ENCODE data around the gene DYNC1H1.
"Not testable (repeated sequence)": the region's sequence is repeated elsewhere in the genome, so short reads cannot be mapped to it uniquely, and the experiment has no call there.

The DYNC1H1 gene

DNA sequence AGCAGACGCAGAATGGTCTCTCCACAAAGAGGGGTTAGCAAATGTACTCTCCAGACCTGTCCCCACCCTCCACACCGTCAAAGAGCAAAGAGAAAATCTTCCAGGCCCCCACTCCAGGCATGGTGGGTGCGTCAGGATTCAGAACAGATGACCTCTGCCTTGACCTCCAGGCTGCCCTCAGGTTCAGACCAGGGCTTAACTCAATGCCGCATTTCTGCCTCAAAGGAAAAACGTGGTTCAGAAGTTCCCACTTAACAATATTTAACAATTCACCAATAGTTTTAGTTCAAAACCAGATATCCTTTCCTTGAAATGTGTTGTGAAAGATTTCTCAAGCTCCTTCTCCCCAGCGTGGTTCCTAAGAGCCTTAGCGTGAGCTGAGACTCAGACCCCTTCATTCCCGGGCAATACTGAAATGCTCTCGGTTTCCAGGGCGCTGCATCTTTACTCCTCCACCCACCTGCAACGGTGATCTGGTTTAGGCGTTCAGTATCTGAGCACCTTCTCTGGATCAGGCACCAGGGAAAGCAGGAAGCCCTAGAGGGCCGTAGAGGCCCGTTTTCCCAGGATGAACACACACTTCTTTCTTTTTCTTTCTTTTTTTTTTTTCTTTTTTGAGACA lies 99.5 kb downstream of the DYNC1H1 start:
- DNase-seq (ENCODE audit: low spot score) = no peak

GRCh38 chr14:102064590-102064989 lies 100.2 kb downstream of the DYNC1H1 start:
- DNase-seq (ENCODE audit: low spot score) = not testable (repeated sequence)

DNA sequence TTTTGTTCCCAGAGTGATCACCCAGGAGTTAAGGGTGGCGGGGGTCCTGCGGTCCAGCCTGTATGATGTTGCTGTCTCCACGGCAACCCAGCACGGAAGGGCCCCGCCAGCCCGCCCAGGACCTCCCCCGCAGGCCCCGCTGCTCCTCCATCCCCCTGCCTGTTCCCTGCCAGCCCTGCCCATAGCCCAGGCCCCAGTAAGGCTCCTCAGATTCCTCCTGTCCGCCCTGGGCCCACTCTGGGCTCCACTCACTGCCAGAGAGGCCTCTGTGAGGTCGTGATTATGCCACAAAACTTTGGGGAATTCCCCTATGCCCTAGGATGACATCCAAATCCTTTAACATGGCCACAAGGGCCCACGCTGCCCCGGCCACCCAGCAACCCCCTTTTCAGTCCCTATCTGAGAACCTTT lies 101.7 kb downstream of the DYNC1H1 start:
- DNase-seq (ENCODE audit: low spot score) = no peak

DNA sequence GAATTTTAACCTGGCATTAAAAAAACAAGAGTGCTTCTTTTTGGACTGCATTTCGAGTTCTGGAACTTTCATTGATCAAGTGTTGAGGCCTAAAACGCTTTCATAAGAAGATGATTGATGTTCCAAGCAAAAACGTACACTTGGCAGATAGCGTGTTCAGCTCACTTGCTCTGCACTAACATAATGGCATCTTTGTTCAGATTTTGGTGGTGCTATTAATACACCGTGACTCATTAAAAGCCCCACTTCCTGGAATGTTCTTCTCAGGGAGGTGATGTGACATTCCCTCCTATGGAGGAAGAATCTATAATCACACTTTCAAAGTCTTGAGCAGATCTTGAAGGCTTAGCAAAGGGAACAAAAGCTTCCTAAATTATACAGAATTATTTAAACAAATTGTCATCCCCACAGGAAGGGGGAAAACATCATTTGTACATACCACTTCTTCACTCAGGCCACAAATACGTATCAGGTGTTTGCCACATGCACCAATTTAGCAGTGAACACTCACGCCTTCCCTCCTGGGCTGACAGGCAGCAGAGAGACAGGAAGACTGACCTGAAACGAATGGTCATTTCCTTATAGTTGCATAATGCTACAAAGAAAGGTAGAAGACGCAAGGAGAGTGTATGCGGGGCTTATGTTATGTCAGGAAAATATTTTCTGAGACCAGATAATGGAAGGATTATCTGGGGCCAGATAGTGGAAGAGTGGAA lies 107.1 kb downstream of the DYNC1H1 start:
- DNase-seq (ENCODE audit: low spot score) = peak; percentile 81

DNA sequence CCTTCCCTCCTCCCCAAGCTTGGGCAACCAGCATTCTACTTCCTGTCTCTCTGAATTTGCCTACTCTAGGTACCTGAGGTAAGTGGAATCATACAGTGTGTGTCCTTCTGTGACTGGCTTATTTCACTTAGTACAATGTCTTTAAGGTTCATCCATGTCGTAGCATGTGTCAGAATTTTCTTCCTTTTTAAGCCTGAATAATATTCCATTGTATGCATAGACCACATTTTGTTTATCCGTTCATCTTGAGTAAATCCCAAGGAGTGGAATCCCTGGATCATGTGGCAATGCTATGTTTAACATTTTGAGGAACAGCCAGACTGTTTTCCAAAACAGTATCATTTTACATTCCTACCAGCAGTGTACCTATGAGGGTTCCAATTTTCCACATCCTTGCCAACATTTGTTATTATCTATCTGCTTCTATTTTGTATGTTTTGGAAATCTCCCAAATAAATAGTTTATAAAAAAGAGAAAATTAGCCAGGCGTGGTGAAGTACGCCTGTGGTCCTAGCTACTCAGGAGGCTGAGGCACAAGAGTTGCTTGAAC lies 110.1 kb downstream of the DYNC1H1 start:
- no peak for DNase-seq (ENCODE audit: low spot score)

- DNase-seq (ENCODE audit: low spot score) = no peak
Measured at GRCh38 chr14:102075155-102075554, 110.8 kb downstream of the DYNC1H1 start.

GRCh38 chr14:102077382-102077709 lies 113.0 kb downstream of the DYNC1H1 start:
- no peak for DNase-seq (ENCODE audit: low spot score)

GRCh38 chr14:102078361-102078791 lies 114.0 kb downstream of the DYNC1H1 start:
- DNase-seq (ENCODE audit: low spot score) = not testable (repeated sequence)

DNA sequence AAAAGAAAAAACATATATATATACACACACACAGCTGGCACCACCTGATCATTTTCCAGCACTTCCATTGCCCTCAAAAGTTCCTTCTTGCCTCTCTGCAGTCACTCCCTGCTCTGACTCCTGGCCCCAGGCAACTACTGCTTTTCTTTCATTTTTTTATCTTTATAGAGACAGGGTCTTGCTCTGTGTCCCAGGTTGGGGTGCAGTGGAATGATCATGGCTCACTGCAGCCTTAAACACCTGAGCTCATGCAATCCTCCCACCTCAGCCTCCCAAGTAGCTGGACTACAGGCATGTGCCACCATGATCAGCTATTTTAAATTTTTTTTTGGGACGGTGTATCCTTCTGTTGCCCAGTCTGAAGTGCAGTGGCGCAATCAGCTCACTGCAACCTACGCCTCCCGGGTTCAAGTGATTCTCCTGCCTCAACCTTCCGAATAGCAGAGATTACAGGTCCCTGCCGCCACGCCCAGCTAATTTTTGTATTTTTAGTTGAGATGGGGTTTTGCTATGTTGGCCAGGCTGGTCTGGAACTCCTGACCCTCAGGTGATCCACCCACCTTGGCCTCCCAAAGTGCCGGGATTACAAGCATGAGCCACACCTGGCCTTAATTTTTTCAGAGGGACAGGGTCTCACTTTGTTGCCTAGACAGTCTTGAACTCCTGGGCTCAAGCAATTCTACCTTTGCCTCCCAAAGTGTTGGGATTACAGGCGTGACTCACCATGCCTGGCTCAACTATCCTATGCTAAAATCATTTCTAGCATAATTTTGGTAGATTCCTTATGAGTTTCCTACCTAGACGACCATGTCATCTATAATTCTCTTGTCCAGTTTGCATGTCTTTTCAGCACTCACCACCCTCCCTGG lies 114.7 kb downstream of the DYNC1H1 start:
- no peak for DNase-seq (ENCODE audit: low spot score)

- DNase-seq (ENCODE audit: low spot score) = no peak
Measured at GRCh38 chr14:102079700-102079979, 115.3 kb downstream of the DYNC1H1 start.

GRCh38 chr14:102080183-102081080 lies 116.1 kb downstream of the DYNC1H1 start:
- DNase-seq (ENCODE audit: low spot score) = no peak

DNA sequence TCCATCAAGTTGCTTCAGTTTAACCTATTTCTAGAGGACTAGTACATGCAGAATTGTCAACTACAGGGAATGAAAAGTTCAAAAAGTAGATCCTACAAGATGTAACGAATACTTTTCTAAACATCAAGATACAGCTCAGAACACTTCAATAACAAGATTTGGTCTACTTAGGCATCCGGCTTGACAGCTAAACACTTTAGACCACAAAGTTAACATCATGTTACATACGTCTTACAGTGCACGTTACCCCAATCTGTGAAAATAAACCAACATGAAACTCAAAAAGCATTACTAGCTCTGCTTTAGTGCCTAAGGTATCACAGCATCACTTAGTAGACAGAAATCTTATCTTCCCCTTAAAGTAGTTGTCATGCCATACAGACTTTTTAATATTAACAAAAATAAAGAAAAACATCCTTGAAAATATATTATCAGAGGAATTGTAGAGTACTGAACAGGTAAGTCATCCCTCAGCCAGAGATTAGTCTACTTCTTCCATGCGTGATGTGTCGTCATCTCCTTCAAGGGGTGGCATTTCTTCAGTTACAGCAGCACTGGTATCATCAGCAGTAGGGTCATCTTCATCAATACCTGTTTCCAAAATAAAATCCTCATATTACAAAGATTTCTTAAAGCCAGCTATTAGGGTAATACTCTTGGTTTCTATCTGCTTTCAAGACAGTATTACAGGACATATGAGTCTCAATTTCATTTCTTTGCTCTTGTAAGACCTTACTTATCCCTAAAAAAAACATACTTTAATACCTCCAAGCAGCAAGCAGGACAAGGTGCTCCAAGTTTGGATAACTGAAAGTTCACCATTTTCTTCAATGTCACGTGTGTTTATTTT lies 117.1 kb downstream of the DYNC1H1 start:
- no peak for DNase-seq (ENCODE audit: low spot score)

GRCh38 chr14:102084522-102084921 lies 120.1 kb downstream of the DYNC1H1 start:
- DNase-seq (ENCODE audit: low spot score) = not testable (repeated sequence)

DNA sequence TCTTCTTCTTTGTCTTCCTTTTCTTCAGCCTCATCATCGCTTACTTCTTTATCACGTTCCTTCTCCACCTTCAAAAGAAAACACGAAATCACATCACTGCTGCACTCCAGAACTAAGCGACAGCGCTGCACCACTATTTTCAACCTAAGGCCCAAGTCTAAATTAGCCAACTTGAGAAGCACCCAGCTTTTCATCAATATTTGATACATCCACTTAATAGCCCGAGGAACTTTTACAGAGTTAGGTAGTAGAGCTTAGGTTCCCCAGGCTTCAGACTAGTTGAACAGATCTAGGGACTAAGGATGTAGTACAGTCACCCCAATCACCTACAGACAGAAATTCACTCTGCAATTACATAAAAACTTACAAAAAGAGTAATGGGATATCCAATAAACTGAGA lies 120.6 kb downstream of the DYNC1H1 start:
- DNase-seq (ENCODE audit: low spot score) = no peak

GRCh38 chr14:102085488-102085887 lies 121.1 kb downstream of the DYNC1H1 start:
- DNase-seq (ENCODE audit: low spot score) = no peak

GRCh38 chr14:102085948-102086708 lies 121.8 kb downstream of the DYNC1H1 start:
- DNase-seq (ENCODE audit: low spot score) = no peak

- DNase-seq (ENCODE audit: low spot score) = no peak
Measured at GRCh38 chr14:102086709-102086971, 122.3 kb downstream of the DYNC1H1 start.

DNA sequence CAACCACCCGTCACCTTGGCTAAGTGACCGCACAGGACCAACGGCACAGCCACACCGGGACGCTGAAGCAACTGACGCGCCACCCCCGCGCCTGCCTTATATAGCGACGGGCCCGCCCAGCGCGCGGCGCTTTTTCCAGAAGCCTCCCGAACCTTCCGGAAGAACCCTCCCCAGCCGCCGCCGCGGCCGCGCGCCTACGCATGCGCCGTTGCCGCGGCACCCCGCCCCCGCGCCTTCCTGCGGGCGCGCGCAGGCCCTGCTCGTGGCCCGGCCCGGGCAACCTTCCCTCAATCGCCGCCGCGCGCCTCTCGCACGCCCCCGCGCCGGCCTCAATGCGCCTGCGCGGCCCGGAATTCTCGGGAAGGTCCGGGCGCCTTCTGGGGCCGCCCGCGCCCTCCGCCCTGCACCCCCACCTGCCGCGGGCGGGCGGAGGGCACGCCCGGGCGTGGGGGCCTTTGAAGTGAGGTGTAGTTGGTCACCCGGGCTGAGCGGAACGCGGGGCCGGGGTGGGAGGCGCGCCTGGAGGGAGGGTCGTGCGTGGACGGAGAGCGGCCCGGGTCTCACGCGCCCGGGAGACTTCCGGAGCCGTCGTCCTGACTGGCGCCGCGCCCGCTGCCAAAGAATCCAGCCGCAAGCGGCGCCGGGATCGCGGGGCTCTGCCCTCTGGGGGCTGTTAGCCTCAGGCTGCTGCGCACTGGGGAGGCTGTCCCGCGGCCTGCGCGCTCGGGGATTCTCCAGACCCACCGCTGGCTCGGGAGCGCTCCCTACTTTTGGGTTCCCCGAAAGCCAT lies 122.8 kb downstream of the DYNC1H1 start, which contains the start of gene HSP90AA1:
Gene HSP90AA1, minus strand, starts transcription at position 73 of the 790 bp plus-strand sequence. CDS start 666 bp downstream, outside the sequence.
- peak; percentile 92 for DNase-seq (ENCODE audit: low spot score)

GRCh38 chr14:102087762-102088011 lies 123.3 kb downstream of the DYNC1H1 start:
- no peak for DNase-seq (ENCODE audit: low spot score)
